HG03342 (cell line): Measurements from ENCODE around the gene GALNT10.

Experiments
- ATAC-seq: cut with Tn5 transposase; IDR thresholded peaks from one replicate; pipeline ENCODE4 v1.9.1; 2021; ENCODE audit warnings: mild to moderate bottlenecking, moderate library complexity; ENCODE audit not compliant: unreplicated experiment

Gene GALNT10

DNA sequence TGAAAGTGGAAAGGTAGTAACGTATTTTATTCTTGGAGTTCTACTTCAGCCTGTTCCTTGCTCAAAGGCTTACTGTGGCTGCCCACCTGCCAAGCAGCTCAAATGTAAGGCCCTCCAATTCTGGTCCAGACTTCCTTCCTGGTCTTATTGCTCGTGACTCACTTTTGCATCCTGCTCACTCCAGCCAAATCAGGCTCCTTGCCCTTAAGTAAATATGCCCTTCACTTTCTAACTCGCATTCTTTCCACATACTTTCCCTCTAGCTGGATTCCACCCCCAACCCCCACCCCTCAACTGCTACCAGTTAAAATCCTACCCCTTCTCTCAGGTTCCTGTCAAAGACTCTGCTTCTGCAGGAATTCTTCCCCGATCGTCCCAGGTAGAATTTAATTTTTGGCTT, 96.6 kb downstream of the GALNT10 start:
- no peak for ATAC-seq

DNA sequence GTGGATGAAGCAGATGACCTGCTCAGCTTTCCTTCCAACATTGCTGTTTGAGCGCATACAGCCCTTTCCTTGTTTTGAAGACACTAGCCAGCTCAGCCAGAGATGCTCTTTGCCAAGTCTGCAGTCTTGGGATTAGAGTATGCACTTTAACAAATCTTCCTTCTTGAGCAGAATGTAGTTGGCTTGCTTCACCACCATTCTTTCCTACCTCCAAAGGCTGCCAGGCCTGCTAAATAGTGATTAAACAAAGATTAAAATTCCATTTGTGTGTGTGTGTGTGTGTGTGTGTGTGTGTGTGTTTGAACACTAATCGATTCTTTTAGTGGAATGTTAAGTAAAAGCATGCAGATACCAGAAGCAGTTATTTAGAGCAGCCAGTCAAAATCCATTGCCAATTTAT, 97.6 kb downstream of the GALNT10 start:
- ATAC-seq: no peak

DNA sequence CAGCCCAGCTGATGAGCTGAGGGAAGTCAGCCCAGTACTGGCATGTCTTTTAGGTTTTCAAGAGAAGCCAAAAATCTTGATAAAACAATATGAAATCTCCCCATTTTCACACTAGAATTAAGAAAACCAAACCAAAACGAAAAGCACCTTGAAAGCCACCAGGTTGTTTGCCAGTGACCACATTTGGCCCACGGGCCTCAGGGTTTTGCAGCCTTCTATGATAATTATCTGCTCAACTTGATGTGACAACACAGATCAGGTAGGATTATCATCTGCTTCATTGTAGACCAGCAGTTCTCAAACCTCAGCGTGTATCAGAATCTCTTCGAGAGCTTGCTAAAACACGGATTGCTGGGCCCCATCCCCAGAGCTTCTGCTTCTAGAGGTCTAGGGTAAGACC, 101.4 kb downstream of the GALNT10 start:
- no peak for ATAC-seq

DNA sequence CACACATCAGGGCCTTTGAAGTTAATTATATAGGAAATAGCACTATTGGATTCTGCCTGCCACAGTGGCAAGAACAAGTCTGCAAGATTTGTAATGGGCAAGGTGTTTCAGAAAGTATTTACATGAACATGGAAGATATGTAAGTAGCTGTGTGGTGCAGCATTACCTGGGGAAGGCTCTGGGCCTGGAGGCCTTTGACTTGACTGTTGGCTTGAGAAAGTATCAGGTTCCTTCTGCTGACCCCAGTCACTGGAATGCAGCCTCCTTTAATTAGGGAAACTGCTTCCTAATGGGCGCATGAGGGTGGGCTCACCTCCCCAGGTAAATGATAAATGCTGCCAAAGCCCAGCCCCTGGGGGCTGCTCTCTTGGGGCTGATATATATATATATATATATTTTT, 102.7 kb downstream of the GALNT10 start:
- ATAC-seq: no peak

DNA sequence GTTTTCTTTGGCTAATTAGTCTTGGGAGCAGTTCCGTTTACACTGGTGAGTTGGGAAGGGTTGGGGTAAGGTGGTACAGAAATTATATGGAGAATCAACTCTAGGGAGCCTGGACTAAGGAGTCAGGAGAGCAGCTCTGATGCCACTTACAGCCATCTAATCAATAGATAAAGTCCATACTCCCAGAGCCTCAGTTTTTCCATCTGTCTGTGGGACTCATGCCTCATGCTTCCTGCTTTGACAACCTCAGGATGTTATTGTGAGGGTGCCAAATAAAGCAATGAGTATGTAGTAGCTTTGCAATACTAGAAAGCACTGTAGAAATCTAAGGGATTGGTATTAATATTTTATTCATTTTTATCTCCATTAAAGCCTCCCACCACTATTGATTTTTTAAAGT, 105.0 kb downstream of the GALNT10 start:
- ATAC-seq: no peak

DNA sequence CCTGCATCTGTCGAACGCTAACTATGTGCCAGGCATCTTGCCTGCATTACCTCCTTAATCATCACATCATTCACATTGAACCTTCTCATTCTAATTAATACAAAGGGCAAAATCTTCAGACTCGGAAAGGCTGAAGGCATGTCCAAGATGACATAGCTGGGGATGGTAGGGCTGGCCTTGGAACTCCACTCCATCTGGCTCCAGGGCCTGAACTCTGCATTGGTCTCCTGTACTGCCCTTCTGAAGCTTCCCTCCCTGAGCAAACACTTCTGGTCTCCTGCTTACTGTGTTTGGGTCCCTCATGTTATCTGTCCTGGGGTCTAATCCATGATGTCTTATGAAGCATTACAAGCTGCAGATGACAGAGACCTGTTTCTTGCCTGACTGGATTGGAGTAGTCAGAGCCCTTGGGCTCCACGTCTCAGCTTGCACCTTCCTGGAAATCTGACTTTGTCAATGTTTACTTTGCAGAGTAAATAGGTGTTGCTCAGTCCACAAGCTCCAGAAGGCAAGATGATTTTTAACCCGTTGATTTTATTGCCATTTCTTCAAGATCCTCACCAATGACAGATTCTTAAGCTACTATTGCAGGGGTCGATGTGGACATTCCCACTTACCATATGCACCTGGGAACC, 106.1 kb downstream of the GALNT10 start:
- ATAC-seq: no peak

DNA sequence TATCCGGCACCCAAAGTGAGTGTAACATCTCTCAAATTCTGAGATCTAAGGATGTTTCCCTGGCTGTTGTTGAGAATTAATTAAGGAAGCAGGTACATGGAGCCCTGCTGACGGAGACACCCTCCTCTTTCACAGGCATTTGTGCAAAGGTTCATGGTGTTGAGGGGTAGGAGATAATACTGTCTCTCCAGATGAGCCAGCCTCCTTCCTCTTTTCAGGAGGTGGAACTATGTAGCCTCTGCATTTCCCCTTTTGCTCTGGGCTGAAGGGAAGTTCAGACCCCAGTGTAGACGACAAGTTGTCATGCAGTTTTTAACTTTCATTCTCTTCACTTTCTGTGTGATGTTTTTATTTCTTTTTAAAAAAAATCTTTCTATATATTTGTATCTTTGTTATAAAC, 107.5 kb downstream of the GALNT10 start:
- ATAC-seq: no peak

DNA sequence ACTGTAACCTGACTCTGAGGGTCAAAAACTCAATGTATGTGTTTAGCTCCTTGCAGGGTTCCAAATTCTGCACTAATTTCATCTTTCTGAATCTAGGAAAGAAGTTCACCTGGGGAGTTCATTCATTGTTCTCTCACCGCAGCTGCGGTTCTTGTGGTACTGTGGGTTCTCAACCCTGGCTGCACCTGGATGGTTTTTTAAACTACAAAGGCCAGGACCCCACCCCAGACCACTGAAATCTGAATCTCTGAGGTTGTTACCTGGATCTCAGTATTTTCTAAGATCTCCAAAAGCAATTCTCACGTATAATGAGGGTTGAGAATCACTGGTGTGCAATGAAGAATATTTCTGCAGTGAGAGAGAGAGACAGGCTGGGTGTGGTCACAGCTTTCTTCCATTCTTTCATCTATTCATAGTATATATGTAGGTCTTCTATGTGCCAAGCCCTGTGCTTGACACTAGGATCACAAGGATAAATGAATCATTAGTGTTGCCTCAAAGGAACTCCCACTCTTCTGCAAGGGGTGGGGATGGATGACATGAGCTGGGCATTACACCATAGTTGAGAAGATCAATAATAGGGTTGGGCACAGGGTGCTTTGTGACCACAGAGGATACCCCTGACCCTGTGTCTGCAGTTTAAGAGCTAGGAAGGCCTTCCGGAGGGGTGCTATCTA, 109.8 kb downstream of the GALNT10 start:
- ATAC-seq: no peak

DNA sequence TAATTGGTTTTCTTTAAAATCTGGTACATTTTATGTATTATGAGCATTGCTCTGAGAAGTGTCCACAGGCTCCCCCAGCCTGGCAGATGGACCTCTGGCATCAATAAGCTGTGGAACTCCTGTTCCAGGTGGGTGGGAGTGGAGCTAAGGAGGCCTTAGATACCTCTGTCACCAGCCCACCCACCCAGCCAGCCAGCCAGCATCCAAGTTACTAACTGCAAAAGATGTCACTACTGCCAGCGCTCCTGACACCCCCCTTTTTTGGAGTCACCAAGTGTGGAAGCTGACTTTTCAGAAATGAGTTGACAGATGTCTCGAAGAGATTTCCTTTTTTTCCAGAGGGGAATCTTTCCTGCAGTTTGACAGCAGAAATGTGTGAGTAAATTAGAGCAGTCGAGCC, 111.2 kb downstream of the GALNT10 start:
- no peak for ATAC-seq

DNA sequence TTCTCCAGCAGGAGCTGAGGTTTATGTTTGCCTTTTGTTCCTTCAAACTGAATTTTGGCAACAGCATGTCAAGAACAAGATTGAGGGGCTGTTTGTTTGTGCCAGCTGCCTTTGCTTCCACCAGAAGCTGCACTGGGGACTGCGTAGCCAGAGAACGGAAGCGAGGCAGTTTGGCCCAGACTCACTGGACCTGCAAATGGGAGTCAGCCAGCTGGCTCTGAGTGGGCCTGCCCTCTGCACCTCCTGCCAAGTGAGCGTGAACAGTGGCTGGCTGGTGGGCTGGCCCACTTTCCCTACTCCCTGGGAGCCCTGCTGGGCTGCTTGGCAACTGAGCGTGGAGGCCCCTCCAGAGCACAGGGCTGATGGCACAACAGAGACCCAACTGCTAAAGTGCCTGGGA, 111.6 kb downstream of the GALNT10 start:
- no peak for ATAC-seq

DNA sequence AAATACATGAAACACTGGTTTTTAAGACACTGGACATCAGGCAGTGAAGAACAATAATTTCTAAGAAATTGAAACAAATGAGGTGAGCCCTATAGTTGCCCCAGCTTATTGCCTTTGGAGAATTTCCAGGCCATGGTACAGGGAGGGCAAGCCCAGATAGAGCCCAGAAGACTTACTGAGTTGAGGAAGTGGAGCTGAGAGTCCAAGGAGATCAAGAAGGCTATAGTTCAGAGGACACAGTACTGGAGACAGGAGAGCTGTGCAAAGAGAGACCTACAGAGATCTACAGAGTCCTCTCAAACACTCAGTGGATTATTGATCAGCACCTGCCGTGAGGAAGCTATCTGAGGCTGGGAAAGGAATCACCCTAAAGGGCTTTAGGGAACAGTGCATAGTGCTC, 112.6 kb downstream of the GALNT10 start:
- ATAC-seq: no peak

DNA sequence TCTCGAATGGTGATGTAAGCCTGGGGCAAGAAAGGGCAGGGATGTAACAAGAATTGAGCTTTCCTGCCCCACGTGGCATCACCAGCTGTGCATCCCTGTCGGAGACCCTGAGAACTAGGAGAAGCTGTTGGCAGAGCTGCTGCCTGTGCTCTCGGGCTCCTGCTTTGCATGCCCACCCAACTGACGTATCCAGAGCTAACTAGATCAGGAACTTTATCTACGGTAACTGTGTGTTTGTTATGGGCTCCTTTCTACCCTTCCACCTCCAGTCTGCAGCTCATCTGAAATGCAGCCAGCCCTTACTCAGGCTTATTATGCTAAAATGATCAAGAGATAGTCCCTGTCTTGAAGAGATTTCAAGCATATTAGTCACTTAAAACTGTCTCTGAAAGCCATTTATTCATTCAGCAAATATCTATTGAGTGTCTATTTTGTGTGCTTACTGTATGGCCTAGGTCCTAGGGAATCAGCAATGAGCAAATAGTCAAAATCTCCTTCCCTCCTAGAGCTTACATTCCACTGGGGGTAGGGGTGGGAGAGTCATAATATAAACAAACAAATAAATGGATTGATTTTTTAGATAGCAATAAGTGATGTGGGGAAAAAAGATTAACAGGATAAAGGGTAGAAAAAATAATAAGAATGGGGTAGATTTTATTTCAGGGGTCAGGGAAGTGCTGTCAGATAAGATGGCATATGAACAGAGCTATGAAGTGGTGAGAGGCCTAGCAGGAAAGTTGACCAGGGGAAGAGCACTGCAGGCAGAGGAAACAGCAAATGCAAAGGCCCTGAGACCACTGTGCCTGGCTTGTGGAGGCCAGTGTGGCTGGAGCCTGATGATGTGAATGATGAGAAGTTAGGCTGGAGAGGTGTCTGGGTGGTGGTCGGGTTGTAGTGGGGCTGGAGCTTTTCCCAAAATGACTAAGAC, 118.2 kb downstream of the GALNT10 start:
- ATAC-seq: no peak

DNA sequence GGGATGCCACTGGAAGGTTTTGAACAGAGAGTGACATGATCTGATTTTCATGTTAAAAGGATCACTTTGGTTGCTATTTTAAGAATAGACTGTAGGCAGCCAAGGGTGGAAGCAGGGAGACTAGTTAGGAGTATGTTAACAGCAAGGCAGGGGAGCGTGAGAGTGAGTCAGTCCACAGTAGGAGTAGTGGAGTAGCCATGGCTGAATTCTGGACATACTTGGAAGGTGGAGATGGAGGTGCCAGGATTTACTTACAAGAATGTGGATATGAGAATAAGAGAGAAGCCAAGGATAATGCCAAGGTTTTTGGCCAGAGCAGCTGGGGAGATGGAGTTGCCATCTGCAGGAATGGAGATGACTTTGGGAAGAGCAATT, 118.8 kb downstream of the GALNT10 start:
- no peak for ATAC-seq

DNA sequence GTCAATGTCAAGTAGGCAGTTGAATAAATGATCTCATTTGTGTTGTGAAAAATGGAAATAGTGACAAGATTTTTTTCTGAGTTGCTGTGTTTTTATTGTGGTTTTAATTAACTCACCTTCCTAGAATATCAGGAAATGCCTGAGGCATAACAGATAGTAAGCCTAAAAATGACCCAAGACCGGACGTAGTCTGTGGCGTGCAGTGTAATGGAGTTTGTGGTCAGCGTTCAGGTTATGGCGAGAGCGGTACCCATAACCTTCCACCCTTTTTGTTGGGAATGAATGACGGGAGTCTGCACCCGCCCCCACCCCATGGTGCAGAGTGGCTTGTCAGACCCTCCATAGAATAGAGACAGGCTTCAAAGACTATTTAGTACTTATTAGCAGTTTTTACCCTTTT, 119.3 kb downstream of the GALNT10 start:
- no peak for ATAC-seq

DNA sequence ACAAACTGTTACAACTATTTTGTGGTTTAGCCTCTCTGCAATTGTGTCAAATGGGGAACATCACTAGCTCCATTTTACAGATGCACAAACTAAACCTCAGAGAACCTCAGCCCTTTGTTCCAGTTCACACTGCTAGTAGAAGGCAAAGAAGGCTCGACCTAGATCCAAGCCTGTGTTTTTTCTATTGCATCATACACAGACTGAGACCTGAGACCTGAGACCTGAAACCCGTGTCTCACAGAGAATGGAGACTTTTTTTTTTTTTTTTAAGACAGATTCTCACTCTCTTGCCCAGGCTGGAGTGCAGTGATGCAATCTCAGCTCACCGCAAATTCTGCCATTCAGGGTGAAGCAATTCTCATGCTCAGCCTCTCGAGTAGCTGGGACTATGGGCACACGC, 120.8 kb downstream of the GALNT10 start:
- ATAC-seq: peak; percentile 58

DNA sequence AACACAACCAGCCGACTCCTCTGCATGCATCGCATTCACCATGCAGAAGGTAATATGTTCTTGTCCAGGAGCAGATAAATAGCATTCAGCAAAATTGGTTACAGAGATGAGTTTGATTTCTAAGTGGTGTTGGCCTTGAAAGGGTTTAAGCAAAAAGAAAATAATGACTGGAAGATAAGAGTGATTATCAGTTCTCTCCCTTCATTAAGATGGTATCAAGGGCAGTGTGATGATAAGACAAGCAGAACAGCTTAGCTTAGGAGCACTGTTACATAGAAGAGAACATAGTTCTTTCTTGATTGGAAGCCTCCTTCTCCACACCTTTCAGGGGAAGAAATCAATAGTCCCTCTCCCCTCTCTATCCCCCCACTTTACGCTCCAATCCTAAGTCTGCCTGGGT, 121.5 kb downstream of the GALNT10 start:
- ATAC-seq: no peak

DNA sequence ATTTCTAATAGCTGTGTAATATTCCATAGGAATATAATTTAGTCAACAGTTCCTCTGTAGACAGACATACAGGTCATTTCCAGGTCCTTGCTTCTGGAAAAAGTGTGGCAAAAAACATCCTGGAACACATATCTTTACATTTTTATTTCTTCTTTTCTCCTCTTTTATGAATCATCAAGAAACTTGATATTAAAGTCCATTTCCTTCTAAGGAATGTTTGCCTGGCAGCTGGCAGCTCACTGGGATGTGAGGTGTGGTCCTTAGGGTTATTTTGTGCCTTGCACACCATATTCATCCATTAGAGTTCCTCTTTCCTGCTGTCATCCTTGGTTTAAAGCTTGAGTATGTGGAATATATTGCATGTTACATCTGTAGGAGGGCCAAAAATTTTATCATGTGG, 122.0 kb downstream of the GALNT10 start:
- ATAC-seq: no peak

DNA sequence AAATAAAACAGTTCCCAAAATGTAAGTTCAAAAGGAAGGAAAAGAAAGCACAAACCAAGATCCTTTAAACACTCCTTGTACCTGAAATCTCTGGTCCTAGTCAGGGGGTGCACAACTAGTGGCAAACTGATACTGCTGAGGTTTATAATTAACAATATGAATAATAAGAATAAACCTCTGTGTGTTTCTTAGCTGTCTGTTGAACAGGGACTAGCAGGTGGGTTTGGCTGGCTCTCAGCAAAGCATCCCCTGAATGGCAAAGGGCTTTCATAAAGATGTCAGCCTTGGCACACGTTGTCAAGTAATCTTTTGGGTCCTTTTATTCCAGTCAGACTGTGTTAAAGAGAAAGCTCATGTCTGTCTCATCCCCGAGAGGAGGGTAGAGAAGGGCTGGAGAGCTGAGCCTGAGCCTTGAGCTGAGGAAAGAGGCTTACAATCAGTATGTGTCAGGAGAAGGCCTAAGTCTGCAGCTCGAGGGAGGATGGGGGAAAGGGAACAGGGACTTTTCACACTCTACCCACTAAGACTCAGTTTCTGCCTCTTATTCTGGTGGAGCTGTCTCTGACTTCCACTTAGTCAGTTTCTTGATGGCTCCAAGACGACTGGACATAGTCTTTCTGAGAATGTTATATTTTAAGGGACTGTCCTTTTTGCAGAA, 123.0 kb downstream of the GALNT10 start:
- ATAC-seq: no peak

DNA sequence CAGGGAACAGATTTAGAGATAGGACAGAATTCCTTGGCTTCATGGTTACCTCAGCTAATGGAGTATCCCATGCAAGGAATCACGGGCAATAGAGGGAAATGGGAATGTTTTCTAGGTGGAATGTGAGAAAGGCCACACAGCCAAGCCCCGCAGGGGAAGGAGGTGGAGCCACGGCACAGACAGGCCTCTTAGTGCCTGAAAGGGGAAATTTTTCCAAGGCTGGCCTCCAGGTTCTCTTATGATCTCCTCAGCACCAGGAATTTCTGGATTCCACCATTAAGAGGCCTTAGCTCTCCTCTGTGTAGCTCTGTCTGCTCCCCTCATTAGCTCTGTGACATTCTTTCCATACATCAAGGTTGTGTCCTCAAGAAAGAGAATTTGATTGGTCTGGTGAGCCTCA, 124.7 kb downstream of the GALNT10 start:
- no peak for ATAC-seq

DNA sequence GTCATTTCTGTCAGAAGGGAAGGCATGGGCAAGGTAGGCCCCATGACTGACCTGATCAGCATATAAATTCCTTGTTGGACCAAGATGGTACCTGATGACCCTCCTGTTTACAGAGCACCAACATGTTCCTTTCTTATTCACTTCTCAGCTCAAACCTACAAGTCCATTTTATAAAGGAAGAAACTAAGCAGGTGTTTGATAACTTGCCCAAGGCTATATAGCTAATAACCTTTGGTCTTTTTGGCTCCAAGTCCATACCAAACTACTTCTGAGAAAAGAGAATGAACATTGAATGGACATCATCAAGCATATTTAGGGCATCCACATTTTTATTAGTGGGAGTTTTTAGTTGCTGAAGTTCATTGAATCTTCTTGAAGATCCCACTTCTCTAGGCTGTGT, 125.2 kb downstream of the GALNT10 start:
- ATAC-seq: no peak

DNA sequence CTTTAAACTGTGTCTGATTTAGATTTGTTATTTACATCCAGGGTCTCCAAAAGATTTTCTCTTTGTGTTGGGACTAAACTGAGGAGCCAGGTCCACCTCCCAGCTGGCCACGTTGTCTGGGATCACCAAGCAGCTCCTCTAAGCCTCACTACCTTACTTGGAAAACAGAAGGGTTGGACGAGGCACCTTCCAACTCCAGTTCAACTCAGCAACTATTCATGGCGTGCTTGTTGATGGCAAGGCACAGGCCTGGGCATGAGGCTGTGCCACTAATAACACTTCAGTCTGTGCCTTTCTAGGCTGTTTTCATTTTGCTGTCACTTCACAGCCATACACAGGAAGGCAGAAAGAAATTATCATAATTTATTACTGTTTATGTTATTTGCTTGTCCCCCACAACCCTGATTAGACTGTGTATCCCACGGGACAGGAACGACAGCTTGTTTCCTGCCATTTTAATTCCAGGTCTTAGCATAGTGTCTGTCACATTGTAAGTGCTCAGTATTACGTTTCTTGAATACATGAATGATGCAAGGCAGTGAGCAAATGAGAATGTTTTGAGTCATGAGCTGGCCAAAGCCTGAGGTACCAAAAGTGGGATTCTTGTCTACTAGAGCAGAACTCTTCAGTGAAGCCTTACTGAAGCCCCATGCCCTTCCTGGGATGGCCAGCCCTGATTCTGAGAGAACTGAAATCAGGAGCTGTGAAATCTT, 125.8 kb downstream of the GALNT10 start:
- no peak for ATAC-seq
